IgD-negative memory B cell (primary cell): ENCODE data around the gene MSH5. TPM values are rescaled to one million over a fixed set of nuclear protein-coding genes. Genes with fewer than 3 reads are reported as not detected.
"Not testable (repeated sequence)": the region's sequence is repeated elsewhere in the genome, so short reads cannot be mapped to it uniquely, and the experiment has no call there.

ENCODE experiments used
- H3K27ac Mint-ChIP-seq, 3 donors: one replicate each; pipeline ENCODE4 v1.8.0; 2020 to 2022; ENCODE audit warnings: mild to moderate bottlenecking in 3 of 3, mixed read lengths in 3 of 3, moderate library complexity in 1 of 3
- H3K27me3 Mint-ChIP-seq: one replicate; pipeline ENCODE4 v1.8.0; 2021; ENCODE audit warnings: mixed read lengths
- H3K36me3 Mint-ChIP-seq: one replicate; pipeline ENCODE4 v1.8.0; 2020; ENCODE audit warnings: mild to moderate bottlenecking, mixed read lengths
- H3K4me1 Mint-ChIP-seq, 3 donors: one replicate each; pipeline ENCODE4 v1.8.0; 2020 to 2022; ENCODE audit warnings: mixed read lengths in 3 of 3, mild to moderate bottlenecking in 1 of 3
- H3K4me3 Mint-ChIP-seq, 4 donors: one replicate each; pipeline ENCODE4 v1.8.0; 2020 to 2022; ENCODE audit warnings: mild to moderate bottlenecking in 4 of 4, mixed read lengths in 4 of 4, moderate library complexity in 3 of 4
- H3K9me3 Mint-ChIP-seq, 3 donors: one replicate each; pipeline ENCODE4 v1.8.0; 2020 to 2021; ENCODE audit warnings: mixed read lengths in 3 of 3, mild to moderate bottlenecking in 1 of 3
- polyA plus RNA-seq: library from polyadenylated mRNA; unstranded; fragments of 300-500 nt; fragmentation: Illumina TruSeq; gene quantifications from one replicate; pipeline ENCODE4 v1.2.3, GENCODE V29; 2021

Gene MSH5
- polyA plus RNA-seq, 1 donor from 2014 or later = 4.2 TPM

- peak within 1 kb of the TSS in 1 of 3 donors; percentile 10 for H3K27ac Mint-ChIP-seq
- peaks cover 4% of the 10 kb centered on the region for H3K27me3 Mint-ChIP-seq
- H3K36me3 Mint-ChIP-seq = peaks cover 3% of the 10 kb centered on the region
- no peaks in the 10 kb centered on the region for H3K9me3 Mint-ChIP-seq
- H3K4me3 Mint-ChIP-seq = peak within 1 kb of the TSS in 1 of 4 donors; percentile 42
- H3K4me1 Mint-ChIP-seq = peaks cover 5 to 22% (median 16%) of the 10 kb centered on the region in 3 donors
Measured at GRCh38 chr6:31706599-31706998, 33.2 kb upstream of the MSH5 start, which contains the start of gene LY6G6F. Gene LY6G6F (plus strand): TSS chr6:31706866. CDS start chr6:31706907, 41 bp downstream.

DNA sequence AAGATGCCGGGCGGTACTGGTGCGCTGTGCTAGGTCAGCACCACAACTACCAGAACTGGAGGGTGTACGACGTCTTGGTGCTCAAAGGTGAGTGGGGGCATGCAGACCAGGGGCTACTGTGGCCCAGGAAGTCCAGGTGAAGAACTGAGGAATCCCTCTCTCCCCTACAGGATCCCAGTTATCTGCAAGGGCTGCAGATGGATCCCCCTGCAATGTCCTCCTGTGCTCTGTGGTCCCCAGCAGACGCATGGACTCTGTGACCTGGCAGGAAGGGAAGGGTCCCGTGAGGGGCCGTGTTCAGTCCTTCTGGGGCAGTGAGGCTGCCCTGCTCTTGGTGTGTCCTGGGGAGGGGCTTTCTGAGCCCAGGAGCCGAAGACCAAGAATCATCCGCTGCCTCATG is 32.1 kb upstream of the MSH5 start:
- Mint-ChIP-seq H3K9me3 (no peaks in the 10 kb centered on the region), H3K36me3 (peaks cover 3% of the 10 kb centered on the region), H3K27me3 (peaks cover 8% of the 10 kb centered on the region), H3K27ac (no peak overlapping the region), H3K4me1 (peaks cover 14 to 21% (median 17%) of the 10 kb centered on the region in 3 donors), H3K4me3 (no peak overlapping the region)

DNA sequence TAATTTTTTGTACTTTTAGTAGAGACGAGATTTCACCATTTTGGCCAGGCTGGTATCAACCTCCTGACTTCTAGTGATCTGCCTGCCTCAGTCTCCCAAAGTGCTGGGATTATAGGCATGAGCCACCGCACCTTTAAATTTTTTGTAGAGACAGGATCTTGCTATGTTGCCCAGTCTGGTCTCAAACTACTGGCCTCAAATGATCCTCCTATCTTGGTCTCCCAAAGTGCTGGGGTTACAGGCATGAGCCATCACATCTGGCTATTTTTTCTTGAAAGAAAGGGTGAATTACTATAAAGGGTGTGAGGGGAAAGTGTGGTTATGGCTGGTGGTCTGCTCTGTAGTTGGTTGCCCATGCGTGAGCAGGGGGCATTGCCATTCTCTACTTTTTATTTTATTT is 31.6 kb upstream of the MSH5 start:
- H3K4me3 Mint-ChIP-seq = no peak overlapping the region
- peaks cover 3% of the 10 kb centered on the region for H3K36me3 Mint-ChIP-seq
- H3K4me1 Mint-ChIP-seq = peaks cover 12 to 21% (median 17%) of the 10 kb centered on the region in 3 donors
- no peaks in the 10 kb centered on the region for H3K9me3 Mint-ChIP-seq
- H3K27ac Mint-ChIP-seq = no peak overlapping the region
- peaks cover 8% of the 10 kb centered on the region for H3K27me3 Mint-ChIP-seq

DNA sequence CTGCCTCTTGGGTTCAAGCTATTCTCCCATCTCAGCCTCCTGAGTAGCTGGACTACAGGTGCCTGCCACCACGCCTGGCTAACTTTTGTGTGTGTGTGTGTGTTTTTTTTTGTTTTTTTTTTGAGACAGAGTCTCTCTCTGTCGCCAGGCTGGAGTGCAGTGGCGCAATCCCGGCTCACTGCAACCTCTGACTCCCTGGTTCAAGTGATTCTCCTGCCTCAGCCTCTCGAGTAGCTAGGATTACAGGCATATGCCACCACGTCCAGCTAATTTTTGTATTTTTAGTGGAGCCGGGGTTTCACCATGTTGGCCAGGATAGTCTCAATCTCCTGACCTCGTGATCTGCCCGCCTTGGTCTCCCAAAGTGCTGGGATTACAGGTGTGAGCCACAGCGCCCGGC is 30.6 kb upstream of the MSH5 start:
- H3K27ac Mint-ChIP-seq, H3K9me3 Mint-ChIP-seq, H3K27me3 Mint-ChIP-seq, H3K4me3 Mint-ChIP-seq, H3K36me3 Mint-ChIP-seq: not testable (repeated sequence)
- H3K4me1 Mint-ChIP-seq = peaks cover 9 to 18% (median 16%) of the 10 kb centered on the region in 3 donors

- peak overlapping the region in 1 of 4 donors; percentile 85 for H3K4me3 Mint-ChIP-seq
- no peak overlapping the region for H3K27ac Mint-ChIP-seq
- H3K36me3 Mint-ChIP-seq = peaks cover 3% of the 10 kb centered on the region
- peaks cover 8% of the 10 kb centered on the region for H3K27me3 Mint-ChIP-seq
- no peaks in the 10 kb centered on the region for H3K9me3 Mint-ChIP-seq
- H3K4me1 Mint-ChIP-seq = peaks cover 9 to 18% (median 16%) of the 10 kb centered on the region in 3 donors
Measured at GRCh38 chr6:31710523-31711219, 29.1 kb upstream of the MSH5 start.

DNA sequence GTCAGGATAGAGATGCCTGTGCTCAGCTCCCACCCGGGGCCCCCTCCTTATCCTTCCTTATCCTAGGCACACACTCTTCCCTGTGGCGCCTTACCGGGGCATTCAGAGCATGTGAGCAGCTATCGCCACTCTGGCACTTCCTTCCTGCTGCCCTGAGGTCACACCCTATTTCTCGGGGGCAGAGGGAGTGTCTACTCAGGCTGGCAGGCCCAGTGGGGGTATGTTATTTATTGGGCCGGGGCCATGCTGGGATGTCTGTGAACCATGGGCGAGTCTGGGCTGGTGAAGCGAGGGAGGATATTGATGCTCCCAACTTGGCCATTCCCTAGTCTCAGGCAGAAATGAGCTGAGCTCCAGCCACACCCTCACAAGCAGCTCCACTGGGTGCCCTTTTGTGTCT is 28.6 kb upstream of the MSH5 start:
- H3K9me3 Mint-ChIP-seq = no peaks in the 10 kb centered on the region
- H3K27ac Mint-ChIP-seq = no peak overlapping the region
- peaks cover 8% of the 10 kb centered on the region for H3K27me3 Mint-ChIP-seq
- H3K4me3 Mint-ChIP-seq = peak overlapping the region in 3 of 4 donors; percentile 52 to 85 (median 57)
- peaks cover 3% of the 10 kb centered on the region for H3K36me3 Mint-ChIP-seq
- H3K4me1 Mint-ChIP-seq = peaks cover 9 to 18% (median 16%) of the 10 kb centered on the region in 3 donors

DNA sequence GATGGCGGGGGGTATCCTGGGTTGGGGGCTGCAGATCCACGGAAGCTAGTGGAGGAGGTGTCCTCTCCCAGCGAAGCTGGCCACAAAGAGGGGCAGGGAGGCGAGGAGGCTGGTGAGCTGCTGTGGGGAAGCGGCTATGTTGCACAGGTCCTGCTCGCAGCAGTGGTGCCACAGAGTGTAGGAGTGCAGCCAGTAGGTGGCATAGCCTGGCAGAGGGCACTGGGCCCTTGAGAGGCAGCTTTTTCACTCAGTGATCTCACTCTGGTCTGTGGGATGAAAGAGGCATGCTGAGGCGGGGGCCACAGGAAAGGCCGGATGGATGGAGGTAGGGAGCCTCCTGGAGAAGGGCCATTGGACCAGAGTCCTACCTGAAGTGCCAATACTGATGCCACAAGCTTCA is 27.5 kb upstream of the MSH5 start:
- peaks cover 3% of the 10 kb centered on the region for H3K36me3 Mint-ChIP-seq
- H3K9me3 Mint-ChIP-seq = no peaks in the 10 kb centered on the region
- H3K27ac Mint-ChIP-seq = peak overlapping the region in 2 of 3 donors; percentile 5 to 83
- H3K4me1 Mint-ChIP-seq = peaks cover 9 to 18% (median 16%) of the 10 kb centered on the region in 3 donors
- peaks cover 8% of the 10 kb centered on the region for H3K27me3 Mint-ChIP-seq
- H3K4me3 Mint-ChIP-seq = no peak overlapping the region

GRCh38 chr6:31713465-31713864 is 26.3 kb upstream of the MSH5 start:
- H3K27me3 Mint-ChIP-seq = peaks cover 6% of the 10 kb centered on the region
- H3K27ac Mint-ChIP-seq = peak overlapping the region in 1 of 3 donors; percentile 83
- peaks cover 3% of the 10 kb centered on the region for H3K36me3 Mint-ChIP-seq
- peak overlapping the region in 1 of 4 donors; percentile 57 for H3K4me3 Mint-ChIP-seq
- peaks cover 9 to 18% (median 16%) of the 10 kb centered on the region in 3 donors for H3K4me1 Mint-ChIP-seq
- H3K9me3 Mint-ChIP-seq = no peaks in the 10 kb centered on the region

DNA sequence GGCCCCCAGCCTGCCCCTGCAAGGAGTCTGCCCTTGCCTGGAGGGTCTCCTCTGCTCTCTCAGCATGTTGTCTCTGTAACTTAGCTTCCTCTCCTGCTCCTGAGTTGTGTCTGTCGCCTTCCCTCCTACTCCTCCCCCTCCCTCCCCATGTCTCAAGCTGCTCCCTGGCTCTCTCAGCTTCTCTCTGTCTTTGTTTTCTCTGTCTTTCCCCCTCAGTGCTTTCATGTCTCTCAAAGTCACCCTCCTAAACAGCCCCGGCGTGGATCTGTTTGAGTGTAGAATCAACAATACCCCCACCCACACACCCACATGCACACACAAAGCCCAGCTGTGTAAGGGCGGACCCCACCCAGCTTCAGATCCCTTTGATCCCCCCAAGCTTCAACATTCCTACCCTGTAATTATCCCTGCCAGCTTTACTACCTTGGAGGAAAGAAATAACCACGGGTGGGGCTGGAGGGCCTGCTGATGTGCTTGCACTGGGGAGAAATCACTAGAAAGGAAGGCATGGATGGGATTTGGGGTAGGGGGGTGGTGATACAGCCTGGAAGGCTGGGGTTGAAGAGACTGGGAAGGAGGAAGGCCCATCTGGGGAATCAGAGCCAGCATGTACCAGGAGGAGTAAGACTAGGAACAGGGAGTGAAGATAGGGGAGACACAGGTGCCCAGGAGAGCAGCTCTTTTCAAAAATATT is 25.7 kb upstream of the MSH5 start:
- H3K4me1 Mint-ChIP-seq = peaks cover 9 to 19% (median 18%) of the 10 kb centered on the region in 3 donors
- no peak overlapping the region for H3K27ac Mint-ChIP-seq
- no peaks in the 10 kb centered on the region for H3K9me3 Mint-ChIP-seq
- peaks cover 6% of the 10 kb centered on the region for H3K27me3 Mint-ChIP-seq
- peaks cover 3% of the 10 kb centered on the region for H3K36me3 Mint-ChIP-seq
- H3K4me3 Mint-ChIP-seq = no peak overlapping the region

- Mint-ChIP-seq H3K9me3 (no peaks in the 10 kb centered on the region), H3K27ac (no peak within 1 kb of the TSS), H3K36me3 (peaks cover 3% of the 10 kb centered on the region), H3K27me3 (peaks cover 6% of the 10 kb centered on the region), H3K4me3 (no peak within 1 kb of the TSS), H3K4me1 (peaks cover 9 to 19% (median 18%) of the 10 kb centered on the region in 3 donors)
Measured at GRCh38 chr6:31715022-31715958, 24.5 kb upstream of the MSH5 start, which contains the start of gene LY6G6D. Gene LY6G6D (plus strand): TSS chr6:31715348. CDS start chr6:31715356, 8 bp downstream.

DNA sequence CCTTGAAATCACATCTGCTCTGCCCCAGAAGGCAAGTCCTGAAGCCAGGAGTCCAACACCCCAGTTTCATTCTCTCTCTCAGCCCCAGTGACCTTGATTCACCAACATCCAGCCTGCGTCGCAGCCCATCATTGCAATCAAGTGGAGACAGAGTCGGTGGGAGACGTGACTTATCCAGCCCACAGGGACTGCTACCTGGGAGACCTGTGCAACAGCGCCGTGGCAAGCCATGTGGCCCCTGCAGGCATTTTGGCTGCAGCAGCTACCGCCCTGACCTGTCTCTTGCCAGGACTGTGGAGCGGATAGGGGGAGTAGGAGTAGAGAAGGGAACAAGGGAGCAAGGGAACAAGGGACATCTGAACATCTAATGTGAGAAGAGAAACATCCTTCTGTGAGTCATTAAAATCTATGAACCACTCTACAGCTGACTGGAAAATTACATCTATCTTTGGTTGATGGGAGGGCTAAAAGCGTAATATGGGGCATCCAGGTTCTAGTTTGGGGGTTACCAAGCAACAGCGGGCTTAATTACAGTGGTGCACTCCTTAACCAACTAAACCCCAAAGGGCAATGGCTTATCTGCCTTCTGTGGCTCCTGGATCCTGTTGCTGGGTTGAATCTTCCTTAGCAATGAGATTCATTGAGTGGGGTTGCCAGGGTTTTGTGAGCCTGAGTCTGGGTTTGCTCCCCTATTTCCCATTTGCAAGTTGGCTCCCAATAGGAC is 22.1 kb upstream of the MSH5 start:
- Mint-ChIP-seq H3K4me1 (peaks cover 0 to 7% (median under 1%) of the 10 kb centered on the region in 3 donors), H3K9me3 (no peaks in the 10 kb centered on the region), H3K27me3 (no peaks in the 10 kb centered on the region), H3K36me3 (no peaks in the 10 kb centered on the region), H3K4me3 (no peak overlapping the region), H3K27ac (no peak overlapping the region)

DNA sequence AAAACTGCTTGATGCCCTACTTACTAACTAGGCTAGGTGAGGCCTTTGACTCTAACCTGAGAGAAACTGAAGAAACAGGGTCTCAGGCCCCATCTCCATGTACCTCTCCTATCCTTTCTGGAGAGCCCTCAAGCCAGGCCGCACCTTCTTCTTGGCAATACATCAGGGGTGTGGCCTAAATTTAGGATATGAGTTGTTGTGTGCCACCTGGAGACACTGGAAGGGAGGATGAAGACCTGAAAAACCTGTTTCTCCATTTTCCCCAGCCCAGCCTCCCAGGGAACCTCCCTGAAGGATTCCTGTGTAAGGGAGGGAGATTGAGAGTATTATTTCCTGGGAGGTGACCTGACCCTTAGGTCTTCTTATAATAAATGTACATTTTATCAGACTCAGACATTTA is 21.5 kb upstream of the MSH5 start:
- Mint-ChIP-seq H3K27ac (no peak overlapping the region), H3K9me3 (no peaks in the 10 kb centered on the region), H3K4me3 (no peak overlapping the region), H3K27me3 (no peaks in the 10 kb centered on the region), H3K36me3 (no peaks in the 10 kb centered on the region), H3K4me1 (peaks cover 0 to 8% (median under 1%) of the 10 kb centered on the region in 3 donors)

DNA sequence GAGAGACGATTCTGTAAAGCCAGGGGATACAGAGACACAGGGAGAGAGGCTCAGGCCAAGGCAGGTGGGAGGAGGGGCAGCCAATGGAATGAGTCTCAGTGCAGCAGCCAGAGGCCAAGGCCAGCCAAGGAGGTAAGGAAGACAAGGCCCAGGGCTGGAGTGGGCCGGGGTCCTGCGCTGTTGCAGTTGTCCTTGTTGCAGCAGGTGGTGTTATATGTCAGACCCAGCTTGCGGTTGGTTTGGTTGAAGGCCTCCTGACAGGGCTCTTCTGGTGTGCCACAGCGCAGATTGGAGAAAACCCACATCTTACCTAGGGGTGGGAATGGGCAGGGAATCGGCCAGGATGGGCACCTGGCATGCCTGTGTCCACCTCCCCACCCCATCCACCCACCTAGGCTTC is 20.8 kb upstream of the MSH5 start:
- Mint-ChIP-seq H3K36me3 (no peaks in the 10 kb centered on the region), H3K27me3 (no peaks in the 10 kb centered on the region), H3K27ac (no peak overlapping the region), H3K4me1 (peaks cover 0 to 7% (median 2%) of the 10 kb centered on the region in 3 donors), H3K9me3 (no peaks in the 10 kb centered on the region), H3K4me3 (no peak overlapping the region)

- H3K36me3 Mint-ChIP-seq = peaks cover 4% of the 10 kb centered on the region
- peaks cover 0 to 10% (median 2%) of the 10 kb centered on the region in 3 donors for H3K4me1 Mint-ChIP-seq
- peak overlapping the region in 1 of 4 donors; percentile 68 for H3K4me3 Mint-ChIP-seq
- no peaks in the 10 kb centered on the region for H3K27me3 Mint-ChIP-seq
- no peaks in the 10 kb centered on the region for H3K9me3 Mint-ChIP-seq
- H3K27ac Mint-ChIP-seq = peak overlapping the region in 1 of 3 donors; percentile 14
Measured at GRCh38 chr6:31720196-31720770, 19.5 kb upstream of the MSH5 start.
